Measurements from ENCODE around the gene GMEB1. TPM values are rescaled to one million over a fixed set of nuclear protein-coding genes. Genes with fewer than 3 reads are reported as not detected.

The GMEB1 gene
- total RNA-seq, 2 donors from 2014 or later, result 4.7 to 15.5 TPM

DNA sequence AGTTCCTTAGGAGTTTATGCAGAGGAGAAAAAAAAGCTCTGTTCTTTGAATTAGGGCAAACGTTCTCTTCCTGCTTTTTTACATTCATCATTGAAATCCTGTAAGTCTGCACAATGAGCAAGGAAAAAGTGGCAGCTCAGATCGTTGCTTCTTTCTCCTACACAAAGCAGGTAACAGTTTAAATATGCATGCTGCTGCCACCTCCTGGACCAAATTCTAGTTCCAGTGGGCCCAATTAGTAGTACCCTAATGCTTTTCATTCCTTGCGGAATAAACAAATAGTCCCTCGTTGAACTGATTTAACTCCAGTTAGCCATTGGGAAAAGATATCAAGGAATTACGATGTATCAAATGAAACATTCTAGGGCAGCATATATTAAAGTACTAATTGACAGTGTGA, 88.3 kb downstream of the GMEB1 start:
- no peak overlapping the region for H3K4me3 ChIP-seq
- ATAC-seq (ENCODE audit: insufficient number of reproducible peaks, low FRiP score, low read depth), result no peak

DNA sequence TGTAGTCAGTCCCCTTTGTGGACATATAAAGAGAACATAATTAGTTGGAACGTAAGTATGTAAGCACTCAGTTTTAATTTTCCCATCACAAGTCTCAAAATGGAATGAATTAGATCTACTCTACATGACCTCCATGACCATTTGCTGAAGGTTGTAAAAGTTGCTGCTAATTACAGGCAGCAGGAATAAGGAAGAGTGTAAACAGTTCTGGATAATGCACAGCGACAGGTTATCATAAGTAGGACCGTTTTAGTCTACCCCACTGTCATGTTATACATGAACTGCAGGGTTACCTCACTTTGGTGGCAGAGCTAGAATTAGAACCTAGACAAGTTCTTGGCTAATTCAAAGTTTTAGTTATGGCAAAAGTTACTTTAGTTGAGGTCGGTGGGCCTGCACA, 89.8 kb downstream of the GMEB1 start:
- DNase-seq (ENCODE audit: low spot score) (no peak), ATAC-seq (ENCODE audit: insufficient number of reproducible peaks, low FRiP score, low read depth) (no peak)
- H3K4me1 ChIP-seq (ENCODE audit: control insufficient read depth in 1 of 2, low read depth in 2 of 2), result peaks cover 29 to 39% of the 10 kb centered on the region in 2 donors

More for the DNA sequence above, 88.3 kb downstream of the GMEB1 start:
- DNase-seq (ENCODE audit: low spot score), result no peak
- peaks cover 5% of the 10 kb centered on the region for H3K36me3 ChIP-seq
- H3K9me3 ChIP-seq, result no peaks in the 10 kb centered on the region
- no peak overlapping the region for H3K27ac ChIP-seq
- no peaks in the 10 kb centered on the region for H3K27me3 ChIP-seq (replicated peaks; ENCODE audit: insufficient read depth)
- TF ChIP-seq, protein P1, sequence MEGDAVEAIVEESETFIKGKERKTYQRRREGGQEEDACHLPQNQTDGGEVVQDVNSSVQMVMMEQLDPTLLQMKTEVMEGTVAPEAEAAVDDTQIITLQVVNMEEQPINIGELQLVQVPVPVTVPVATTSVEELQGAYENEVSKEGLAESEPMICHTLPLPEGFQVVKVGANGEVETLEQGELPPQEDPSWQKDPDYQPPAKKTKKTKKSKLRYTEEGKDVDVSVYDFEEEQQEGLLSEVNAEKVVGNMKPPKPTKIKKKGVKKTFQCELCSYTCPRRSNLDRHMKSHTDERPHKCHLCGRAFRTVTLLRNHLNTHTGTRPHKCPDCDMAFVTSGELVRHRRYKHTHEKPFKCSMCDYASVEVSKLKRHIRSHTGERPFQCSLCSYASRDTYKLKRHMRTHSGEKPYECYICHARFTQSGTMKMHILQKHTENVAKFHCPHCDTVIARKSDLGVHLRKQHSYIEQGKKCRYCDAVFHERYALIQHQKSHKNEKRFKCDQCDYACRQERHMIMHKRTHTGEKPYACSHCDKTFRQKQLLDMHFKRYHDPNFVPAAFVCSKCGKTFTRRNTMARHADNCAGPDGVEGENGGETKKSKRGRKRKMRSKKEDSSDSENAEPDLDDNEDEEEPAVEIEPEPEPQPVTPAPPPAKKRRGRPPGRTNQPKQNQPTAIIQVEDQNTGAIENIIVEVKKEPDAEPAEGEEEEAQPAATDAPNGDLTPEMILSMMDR (IDR thresholded peaks at IDR 0.05), result no peak
- peaks cover 29 to 51% of the 10 kb centered on the region in 2 donors for H3K4me1 ChIP-seq (ENCODE audit: control insufficient read depth in 1 of 2, low read depth in 2 of 2)

DNA sequence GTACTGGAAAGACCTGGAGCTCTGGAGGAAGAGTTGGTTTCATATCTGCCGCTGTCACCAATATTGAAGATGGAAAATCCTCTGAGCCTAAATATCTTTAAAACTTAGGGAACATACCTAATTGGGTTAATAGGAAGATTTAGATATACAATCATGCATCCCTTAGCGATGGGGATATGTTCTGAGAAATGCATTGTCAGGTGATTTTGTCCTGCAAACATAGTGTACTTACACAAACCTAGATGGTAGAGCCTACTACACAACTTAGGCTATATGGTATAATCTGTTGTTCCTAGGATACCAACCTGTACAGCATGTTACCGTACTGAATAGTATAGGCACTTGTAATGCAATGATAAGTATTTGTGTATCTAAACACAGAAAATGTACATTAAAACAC, 90.7 kb downstream of the GMEB1 start:
- H3K36me3 ChIP-seq, result peaks cover 5% of the 10 kb centered on the region
- H3K4me1 ChIP-seq (ENCODE audit: control insufficient read depth in 1 of 2, low read depth in 2 of 2), result peaks cover 24 to 30% of the 10 kb centered on the region in 2 donors
- no peaks in the 10 kb centered on the region for H3K27me3 ChIP-seq (replicated peaks; ENCODE audit: insufficient read depth)
- no peak overlapping the region for H3K4me3 ChIP-seq
- ATAC-seq (ENCODE audit: insufficient number of reproducible peaks, low FRiP score, low read depth) (no peak), DNase-seq (ENCODE audit: low spot score) (no peak)
- H3K27ac ChIP-seq, result no peak overlapping the region
- TF ChIP-seq, protein P1 (IDR thresholded peaks at IDR 0.05), result no peak
- no peaks in the 10 kb centered on the region for H3K9me3 ChIP-seq

More for the DNA sequence above, 89.8 kb downstream of the GMEB1 start:
- Histone ChIP-seq H3K27ac (no peak overlapping the region), H3K9me3 (no peaks in the 10 kb centered on the region), H3K27me3 (replicated peaks; ENCODE audit: insufficient read depth) (no peaks in the 10 kb centered on the region), H3K36me3 (peaks cover 5% of the 10 kb centered on the region), H3K4me3 (no peak overlapping the region)
- TF ChIP-seq, protein P1 (IDR thresholded peaks at IDR 0.05), result no peak

DNA sequence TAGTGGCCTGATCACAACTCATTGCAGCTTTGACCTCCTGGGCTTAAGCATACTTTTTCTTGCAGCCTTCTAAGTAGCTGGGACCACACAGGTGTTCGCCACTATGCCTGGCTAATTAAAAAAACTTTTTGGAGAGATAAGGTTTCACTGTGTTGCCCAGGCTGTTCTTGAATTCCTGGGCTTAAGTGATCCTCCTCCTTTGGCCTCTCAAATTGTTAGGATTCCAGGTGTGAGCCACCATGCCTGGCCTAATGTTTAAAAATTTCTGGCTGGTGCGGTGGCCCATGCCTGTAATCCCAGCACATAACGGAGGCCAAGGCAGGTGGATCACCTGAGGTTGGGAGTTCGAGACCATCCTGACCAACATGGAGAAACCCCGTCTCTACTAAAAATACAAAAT, 92.6 kb downstream of the GMEB1 start:
- peaks cover 9 to 11% of the 10 kb centered on the region in 2 donors for H3K4me1 ChIP-seq (ENCODE audit: control insufficient read depth in 1 of 2, low read depth in 2 of 2)

DNA sequence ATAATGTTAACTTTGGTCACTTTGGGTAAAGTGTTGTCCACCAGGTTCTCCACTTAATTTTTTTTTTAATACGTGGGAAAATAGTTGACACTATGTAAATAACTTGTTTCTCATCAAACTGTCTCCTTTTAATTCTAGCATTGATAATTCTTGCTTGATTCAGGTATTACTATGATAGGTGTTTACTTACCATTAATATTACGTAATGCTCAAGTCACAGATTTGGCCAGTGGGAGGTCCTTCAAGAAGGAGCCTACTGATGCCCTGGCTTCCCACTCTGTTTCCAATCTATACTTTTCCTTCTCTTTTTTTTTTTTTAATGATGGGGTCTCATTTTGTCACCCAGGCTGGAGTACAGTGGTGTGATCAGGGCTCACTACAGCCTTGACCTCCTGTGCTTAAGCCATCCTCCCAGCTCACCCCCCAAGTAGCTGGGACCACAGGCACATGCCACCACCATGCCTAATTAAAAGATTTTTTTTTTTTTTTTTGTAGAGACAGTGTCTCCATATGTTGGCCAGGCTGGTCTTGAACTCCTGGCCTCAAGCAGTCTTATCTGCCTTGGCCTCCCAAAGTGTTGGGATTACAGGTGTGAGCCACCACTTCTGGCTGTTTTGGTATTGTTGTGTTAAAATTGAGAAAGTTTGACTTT, 98.1 kb downstream of the GMEB1 start:
- TF ChIP-seq, protein P1 (IDR thresholded peaks at IDR 0.05), result no peak
- Histone ChIP-seq H3K9me3 (no peaks in the 10 kb centered on the region), H3K4me3 (no peak overlapping the region), H3K36me3 (peaks cover 14% of the 10 kb centered on the region), H3K27me3 (replicated peaks; ENCODE audit: insufficient read depth) (no peaks in the 10 kb centered on the region), H3K4me1 (ENCODE audit: control insufficient read depth in 1 of 2, low read depth in 2 of 2) (peaks cover 0 to 2% of the 10 kb centered on the region in 2 donors), H3K27ac (no peak overlapping the region)
- no peak for ATAC-seq (ENCODE audit: insufficient number of reproducible peaks, low FRiP score, low read depth)
- DNase-seq (ENCODE audit: low spot score), result no peak

More for the DNA sequence above, 92.6 kb downstream of the GMEB1 start:
- TF ChIP-seq, protein P1 (IDR thresholded peaks at IDR 0.05), result no peak
- Histone ChIP-seq H3K27me3 (replicated peaks; ENCODE audit: insufficient read depth) (no peaks in the 10 kb centered on the region), H3K9me3 (no peaks in the 10 kb centered on the region), H3K36me3 (peaks cover 5% of the 10 kb centered on the region), H3K27ac (no peak overlapping the region), H3K4me3 (no peak overlapping the region)
- DNase-seq (ENCODE audit: low spot score) (no peak), ATAC-seq (ENCODE audit: insufficient number of reproducible peaks, low FRiP score, low read depth) (no peak)

Other genes starting within 250 kb of the GMEB1 start
- gene RCC1, start 162.7 kb upstream of the GMEB1 start, total RNA-seq, result 10 to 100 TPM in 1 of 2 donors, 1 to 10 TPM in 1; 6.2 to 10.1 TPM
- 10 to 100 TPM; 25.3 to 28.4 TPM for gene TRNAU1AP, start 115.7 kb upstream of the GMEB1 start, total RNA-seq
- 1 to 10 TPM in 1 of 2 donors, under 1 TPM in 1; 0.95 to 1.6 TPM for gene RAB42, start 76.5 kb upstream of the GMEB1 start, total RNA-seq
- 10 to 100 TPM; 11.7 to 17.2 TPM for gene TAF12, start 25.7 kb upstream of the GMEB1 start, total RNA-seq
- not detected for gene RNU11, start 20.2 kb upstream of the GMEB1 start, total RNA-seq
- gene YTHDF2, start 68.2 kb downstream of the GMEB1 start, total RNA-seq, result 10 to 100 TPM; 36.4 to 53.0 TPM
- not detected for gene OPRD1, start 143.4 kb downstream of the GMEB1 start, total RNA-seq
- 10 to 100 TPM; 26.7 to 37.8 TPM for gene EPB41, start 245.8 kb downstream of the GMEB1 start, total RNA-seq